NCI-H1105 treated with DMSO at 0.1 percent for 48 hours (cell line): ENCODE measurements around the gene TEX54.
"Not testable (repeated sequence)": the region's sequence is repeated elsewhere in the genome, so short reads cannot be mapped to it uniquely, and the experiment has no call there.

Experiments
- DNase-seq: peaks from one replicate; lab custom pipeline; 2025; lab: John Stamatoyannopoulos, UW

The TEX54 gene

DNA sequence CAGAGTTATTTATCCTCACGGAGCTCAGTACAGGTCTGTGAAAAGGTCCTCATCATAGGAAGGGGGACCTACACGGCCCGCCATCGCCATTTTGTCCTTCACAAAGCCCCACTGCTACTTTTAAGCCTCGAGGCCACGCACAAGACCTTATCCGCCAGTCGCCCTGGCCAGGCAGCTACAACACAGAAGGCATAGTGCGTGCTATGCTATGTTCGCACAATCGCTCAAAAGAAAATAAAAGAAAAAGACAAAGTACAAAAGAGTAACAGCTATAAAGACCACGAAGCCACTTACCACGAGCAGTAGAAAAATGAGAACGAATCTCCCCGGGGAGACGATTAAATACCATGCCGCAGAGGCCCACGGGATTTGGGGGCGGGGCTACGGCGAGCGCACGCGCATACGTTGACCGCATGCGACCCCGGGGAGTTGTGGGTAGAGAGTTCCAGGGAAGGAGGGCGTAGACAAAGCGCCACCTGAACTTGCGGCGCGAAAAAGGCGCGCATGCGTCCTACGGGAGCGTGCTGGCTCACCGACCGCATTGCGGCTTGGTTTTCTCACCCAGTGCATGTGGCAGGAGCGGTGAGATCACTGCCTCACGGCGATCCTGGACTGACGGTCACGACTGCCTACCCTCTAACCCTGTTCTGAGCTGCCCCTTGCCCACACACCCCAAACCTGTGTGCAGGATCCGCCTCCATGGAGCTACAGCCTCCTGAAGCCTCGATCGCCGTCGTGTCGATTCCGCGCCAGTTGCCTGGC lies 23.1 kb upstream of the TEX54 start:
- peak; percentile 98 for DNase-seq

DNA sequence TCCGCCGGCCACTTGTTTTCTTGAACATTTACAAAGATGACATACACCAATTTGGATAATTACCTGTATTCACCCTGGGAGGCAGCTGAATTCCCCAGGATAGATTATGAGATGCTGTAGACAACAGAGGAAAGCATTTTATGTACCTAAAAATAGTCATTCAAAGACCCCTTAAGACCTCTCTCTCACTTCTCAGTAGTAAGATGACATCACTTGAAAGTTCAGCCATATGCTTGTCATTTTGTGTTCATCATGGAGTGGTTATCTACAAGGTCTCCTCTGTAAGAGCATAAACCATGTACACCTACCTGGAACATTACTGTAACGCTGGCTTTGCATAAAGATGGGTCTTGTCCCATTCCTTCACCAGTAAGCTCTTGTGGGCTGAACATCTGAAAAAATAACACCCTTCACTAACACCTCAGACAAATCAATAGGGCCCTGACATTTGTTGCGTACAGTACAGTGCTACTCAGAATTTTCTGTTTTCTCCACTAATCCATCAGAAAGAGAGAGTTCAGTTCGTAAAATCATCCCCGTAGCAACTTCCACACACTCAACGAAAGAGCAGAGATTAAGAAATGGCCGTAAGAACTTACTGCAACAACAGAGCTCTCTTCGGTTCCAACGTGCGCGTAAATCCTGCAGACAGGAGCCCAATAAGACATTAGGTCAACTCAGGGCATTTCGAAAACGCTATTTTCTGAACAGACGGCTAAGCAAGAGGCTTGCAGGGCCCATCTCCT lies 22.4 kb upstream of the TEX54 start:
- peak; percentile 48 for DNase-seq

DNA sequence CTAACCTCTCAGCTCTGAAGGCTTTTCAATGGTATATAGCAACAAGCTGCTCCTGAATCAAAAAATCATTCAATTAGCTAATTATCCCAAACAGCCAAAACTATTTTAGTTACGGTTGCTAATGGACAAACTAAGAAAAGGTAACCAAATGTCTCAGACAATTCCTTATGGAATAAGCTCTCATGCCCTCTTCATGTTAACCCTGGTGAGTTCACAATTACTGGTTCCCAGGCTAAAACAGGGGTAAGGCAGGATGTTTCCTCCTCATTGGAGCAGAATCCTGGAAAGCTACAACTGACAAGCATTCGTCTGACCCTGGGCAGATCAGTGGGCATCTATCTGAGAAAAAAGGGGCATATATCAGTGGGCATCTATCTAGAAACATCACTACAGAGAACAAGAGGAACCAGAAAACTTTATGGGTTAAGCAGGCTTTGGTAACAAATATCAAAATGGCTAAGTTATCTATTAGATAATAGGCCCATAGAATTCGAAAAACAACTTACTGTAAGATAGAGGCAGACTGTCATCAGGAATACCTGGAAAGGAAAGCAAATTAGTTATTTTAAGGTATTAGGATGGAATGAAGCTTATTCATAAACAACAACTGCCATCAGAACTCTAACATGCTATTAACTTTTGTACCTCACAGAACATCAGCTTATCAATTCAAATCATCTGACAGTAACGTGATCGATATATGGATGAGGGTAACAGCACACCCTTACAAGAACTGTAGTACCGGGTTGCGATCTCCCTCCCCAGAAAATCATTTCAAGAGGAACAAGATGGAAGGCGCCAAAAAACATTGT lies 21.6 kb upstream of the TEX54 start:
- DNase-seq, result no peak

DNA sequence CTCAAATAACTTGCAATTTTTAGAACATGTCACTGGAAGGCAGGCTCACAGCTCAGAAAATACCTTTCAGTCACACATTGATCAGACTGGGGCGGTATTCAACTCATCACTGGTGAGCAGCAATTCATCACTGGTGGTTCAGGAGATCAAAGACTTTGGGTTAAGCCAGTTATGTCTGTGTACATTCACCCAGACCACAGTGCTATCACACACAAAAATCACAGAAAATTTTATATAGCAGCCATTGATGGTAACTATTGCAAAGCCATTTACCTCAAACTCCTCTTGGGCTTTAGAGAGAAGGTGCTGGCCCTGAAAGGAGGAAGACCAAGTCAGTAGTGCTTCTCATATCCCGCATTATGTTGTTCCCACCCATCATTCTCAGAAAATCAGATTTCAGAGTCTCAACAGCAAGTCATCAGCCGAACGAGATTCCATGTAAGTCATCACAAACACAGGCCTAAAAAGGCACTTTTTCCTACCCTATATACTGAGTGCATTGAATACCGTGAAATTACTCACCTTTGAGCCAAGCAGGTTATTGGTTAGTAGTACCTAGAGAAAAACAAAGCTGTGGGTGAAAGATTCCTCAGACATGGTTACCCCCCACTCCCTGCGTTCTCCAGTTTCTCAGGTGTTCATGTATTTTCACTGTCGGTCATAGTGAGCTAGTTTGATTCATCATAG lies 20.8 kb upstream of the TEX54 start:
- DNase-seq, result no peak

DNA sequence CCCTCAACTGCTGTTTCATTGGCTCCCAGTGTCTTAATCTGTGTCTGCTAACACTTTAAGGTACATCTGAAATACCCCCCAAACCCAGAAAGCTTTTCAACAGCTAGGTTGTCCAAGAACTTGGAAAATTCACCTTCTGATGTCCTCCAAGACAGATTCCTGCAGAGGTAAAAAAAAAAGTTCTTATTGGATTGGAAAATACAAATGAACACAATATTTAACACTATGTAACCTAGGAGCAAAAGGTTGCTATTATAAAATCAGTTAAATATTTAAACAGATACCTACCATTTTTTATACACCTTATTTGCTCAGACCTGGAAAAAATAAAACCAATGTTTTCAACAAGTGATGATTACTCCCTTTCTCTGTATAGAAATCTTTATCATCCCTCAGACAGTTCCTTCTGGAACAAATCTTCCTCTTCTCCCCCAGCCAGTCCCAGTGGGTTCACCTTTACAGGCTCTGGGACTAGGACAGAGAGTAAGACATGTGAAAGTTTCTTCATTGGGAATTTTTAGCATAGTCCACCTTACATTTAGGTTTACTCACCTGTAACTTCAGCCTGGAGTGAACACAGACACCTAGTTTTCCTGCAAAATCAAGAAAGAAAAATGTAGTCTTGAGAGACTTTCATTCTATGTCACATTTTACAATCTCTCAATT lies 20.0 kb upstream of the TEX54 start:
- no peak for DNase-seq

DNA sequence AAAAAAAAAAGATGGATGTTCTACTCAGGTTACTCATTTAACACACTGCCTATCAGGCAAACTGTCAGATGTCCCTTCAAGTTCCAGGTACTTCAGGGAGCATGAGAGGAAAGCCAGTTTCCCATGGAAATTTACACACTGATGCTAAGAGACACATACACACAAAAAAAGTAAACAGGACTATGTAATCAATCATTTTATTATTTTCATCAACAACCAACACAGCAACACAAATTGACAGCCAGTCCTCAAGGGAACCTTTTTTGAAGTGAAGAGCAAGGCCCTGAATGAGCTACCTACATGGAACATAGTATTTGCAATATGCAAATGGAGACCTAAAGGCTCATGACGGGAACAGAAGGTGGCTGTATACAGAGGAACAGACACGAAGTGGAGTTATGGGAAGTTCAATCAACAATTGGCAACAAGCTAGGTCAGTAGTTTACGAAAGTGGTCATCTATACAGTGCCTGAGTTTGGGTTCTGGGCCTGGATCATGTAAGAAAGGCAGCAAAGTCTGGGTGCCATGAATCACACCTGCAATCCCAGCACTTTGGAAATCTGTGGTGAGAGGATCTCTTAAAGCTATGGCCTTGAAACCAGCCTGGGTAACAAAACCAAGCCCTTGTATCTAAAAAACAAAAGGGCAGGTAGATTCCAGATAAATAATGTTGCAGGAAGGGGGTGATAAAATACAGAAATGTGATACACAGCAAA lies 19.3 kb upstream of the TEX54 start:
- no peak for DNase-seq

DNA sequence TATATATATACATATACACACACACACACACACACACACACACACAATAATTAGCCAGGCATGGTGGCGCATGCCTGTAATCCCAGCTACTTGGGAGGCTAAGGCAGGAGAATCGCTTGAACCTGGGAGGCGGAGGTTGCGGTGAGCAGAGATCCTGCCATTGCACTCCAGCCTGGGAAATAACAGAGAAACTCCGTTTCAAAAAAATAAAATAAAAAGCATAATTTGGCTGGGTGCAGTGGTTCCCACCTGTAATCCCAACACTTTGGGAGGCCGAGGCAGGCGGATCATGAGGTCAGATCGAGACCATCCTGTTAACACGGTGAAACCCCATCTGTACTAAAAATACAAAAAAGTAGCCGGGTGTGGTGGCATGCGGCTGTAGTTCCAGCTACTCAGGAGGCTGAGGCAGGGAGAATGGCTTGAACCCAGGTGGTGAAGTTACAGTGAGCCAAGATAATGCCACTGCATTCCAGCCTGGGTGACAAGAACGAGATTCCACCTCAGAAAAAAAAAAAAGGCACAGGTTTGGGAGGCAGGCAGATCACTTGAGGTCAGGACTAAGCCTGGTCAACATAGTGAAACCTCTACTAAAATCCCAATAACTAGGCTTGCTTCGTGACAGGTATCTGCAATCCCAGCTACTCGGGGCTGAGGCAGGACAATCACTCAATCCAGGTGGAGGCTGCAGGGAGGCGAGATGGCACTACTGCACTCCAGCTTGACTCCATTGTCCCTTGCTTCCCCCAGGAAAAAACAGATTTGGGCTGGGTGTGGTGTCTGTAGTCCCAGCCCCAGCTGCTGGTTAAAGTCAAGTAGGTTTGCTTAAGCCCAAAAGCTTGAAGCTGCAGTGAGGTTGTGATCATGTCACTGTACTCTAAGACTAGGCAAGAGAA lies 18.5 kb upstream of the TEX54 start:
- DNase-seq, result peak; percentile 23

DNA sequence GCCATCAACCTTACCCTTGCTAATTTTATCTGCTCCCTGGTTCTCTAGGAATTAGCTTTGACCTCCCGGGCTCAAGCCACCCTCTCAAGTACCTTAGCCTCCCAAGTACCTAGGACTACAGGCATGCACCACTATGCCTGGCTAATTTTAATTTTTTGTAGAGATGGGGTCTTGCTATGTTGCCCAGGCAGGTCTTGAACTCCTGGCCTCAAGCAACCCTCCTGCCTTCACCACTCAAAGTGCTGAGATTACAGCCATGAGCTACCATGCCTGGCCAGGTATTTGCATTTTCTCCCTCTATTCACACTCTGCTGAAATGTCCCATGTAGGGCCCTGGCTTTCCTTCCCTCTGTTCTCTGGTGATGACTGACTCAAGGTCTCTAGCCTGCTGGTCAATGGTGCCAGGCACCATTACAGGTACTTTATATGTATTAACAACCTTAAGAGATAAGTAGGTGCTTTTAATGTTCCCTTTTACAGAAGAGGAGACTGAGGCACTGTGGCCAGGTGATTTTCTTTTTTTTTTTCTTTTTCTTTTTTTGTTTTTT lies 15.2 kb upstream of the TEX54 start:
- no peak for DNase-seq

DNA sequence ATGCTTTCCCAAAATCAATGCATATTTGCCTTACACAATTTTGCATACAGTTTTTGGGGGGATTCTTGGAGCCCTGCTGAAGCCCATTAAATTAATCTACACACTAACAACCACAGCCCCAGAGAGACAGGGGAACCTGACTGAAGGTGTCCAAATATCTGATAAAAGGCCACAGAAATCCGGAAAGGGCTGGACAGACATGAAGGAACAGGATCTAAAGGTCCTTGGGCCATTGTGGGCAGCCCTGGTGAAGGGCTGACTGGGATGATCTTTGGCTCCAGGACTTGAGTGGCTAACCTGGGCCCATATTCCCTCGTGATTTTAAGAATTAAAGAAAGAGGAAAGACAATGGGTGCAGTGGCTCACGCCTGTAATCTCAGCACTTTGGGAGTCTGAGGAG lies 13.5 kb upstream of the TEX54 start:
- no peak for DNase-seq

DNA sequence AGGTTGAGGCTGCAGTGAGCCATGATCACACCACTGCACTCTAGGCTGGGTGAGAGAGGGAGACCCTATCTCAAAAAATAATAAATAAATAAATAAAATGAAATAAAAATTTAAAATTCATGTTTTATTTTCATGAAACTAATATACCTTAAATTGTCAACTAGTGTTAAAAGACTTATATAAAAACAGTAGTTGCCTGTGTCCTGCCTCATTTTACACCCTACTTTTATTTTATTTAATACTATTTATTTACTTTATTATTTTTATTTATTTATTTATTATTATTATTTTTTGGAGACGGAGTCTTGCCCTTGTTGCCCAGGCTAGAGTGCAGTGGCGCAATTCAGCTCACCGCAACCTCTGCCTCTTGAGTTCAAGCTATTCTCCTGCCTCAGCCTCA lies 11.5 kb upstream of the TEX54 start:
- no peak for DNase-seq

DNA sequence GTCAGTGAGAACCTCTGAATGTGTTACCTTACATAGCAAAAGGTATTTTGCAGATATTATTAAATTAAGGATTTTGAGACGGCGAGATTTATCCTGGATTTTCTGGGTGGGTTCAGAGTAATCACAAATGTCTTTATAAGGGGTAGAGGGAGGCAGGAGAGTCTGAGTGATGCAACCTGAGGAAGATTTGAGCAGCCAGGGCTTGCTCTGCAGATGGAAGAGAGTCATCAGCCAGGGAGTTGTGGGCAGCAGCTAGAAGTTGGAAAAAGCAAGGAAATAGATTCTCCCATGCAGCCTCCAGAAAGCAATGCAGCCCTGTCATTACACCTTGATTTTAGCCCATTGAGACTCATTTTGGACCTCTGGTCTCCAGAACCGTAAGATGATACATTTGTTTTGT lies 10.8 kb upstream of the TEX54 start:
- no peak for DNase-seq

DNA sequence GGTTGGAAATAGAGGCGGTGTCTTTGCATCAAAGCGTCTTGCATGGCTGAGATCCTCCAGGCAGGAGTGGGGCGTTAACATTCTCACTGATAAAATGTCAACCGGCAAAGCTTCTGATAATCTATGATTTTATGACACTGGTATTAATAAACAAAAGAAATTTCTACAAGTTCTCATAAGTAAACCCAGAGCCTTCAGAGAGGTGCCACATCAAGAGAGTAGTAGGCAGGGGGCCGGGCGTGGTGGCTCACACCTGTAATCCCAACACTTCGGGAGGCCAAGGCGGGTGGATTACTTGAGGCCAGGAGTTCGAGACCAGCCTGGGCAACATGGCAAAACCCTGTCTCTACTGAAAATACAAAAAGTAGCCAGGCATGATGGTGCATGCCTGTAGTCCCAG lies 10.2 kb upstream of the TEX54 start:
- not testable (repeated sequence) for DNase-seq

DNA sequence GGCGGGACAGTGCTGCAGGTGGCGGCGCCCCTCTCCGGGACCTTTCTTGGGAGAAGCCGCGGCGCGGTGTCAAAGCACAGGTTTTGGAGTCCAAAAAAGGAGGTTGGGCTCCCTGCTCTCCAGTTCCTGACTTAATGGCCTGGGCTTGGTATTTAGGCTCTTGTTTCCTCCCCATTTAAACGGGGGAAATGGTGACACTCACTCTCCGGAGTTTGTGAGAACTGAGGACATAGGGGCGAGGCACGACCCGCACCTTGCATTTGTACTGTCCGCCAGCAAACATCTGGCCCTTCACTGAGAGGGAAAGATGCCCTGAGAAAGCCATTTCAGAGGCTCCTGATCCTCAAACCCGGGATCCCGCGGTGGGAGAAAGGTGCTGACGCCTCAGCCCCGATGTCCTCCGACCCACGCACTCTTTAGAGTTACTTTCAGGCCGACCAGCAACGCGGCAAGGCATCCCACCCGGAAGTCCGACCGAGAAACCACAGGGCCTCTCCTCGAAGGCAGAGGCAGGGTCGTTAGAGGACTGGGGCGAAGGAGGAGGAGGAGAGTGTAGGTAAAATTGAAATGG lies 9.6 kb upstream of the TEX54 start:
- no peak for DNase-seq

DNA sequence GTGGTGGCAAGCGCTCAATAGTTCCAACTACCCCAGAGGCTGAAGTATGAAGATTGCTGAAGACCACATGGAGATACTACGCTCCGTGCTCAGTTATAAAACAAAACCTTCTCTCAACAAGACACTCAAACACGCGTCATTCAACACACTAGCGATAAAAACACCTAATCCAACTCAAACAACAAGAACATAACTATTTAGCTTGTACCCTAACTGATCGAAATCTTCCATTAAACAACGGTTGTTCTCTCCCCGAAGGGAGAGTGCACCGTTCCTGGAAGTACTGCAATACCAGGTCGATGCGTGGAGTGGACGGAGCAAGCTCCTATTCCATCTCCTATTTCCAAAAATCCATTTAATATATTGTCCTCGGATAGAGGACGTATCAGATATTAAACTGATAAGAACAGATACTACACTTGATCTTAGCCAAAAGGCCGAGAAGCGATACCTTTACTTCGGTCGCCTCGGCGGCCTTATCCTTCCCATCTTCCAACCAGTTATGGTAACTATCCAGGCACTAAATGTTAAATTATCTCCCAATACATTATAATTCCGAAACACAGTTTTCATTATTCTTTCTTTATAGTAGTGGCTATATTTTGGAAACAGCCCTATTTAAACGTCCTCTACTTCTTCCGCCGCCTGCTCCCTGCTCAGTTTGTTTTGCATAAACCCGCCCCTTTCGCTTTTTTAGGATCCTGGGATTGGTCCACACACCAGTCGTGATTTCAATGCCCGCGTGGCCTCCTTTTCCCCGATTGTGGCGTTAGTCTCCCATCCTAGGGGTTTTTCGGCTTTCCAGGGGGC lies 8.9 kb upstream of the TEX54 start:
- DNase-seq, result peak; percentile 99

DNA sequence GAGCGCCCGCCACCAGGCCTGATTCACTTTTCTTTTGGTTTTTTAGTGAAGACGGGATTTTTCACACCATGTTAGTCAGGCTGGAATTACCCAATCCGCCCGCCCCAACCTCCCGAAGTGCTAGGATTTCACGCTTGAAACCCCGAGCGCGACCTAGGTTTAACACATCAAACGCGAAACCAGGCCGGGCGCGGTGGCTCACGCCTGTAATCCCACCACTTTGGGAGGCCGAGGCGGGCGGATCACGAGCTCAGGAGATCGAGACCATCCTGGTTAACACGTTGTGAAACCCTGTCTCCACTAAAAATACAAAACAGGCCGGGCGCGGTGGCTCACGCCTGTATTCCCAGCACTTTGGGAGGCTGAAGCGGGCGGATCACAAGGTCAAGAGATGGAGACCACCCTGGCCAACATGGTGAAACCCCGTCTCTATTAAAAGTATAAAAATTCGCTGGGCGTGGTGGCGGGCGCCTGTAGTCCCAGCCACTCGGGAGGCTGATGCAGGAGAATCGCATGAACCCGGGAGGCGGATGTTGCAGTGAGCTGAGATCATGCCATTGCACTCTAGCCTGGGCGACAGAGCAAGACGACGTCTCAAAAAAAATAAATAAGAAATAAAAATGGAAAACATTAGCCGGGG lies 8.2 kb upstream of the TEX54 start:
- DNase-seq, result peak; percentile 61

DNA sequence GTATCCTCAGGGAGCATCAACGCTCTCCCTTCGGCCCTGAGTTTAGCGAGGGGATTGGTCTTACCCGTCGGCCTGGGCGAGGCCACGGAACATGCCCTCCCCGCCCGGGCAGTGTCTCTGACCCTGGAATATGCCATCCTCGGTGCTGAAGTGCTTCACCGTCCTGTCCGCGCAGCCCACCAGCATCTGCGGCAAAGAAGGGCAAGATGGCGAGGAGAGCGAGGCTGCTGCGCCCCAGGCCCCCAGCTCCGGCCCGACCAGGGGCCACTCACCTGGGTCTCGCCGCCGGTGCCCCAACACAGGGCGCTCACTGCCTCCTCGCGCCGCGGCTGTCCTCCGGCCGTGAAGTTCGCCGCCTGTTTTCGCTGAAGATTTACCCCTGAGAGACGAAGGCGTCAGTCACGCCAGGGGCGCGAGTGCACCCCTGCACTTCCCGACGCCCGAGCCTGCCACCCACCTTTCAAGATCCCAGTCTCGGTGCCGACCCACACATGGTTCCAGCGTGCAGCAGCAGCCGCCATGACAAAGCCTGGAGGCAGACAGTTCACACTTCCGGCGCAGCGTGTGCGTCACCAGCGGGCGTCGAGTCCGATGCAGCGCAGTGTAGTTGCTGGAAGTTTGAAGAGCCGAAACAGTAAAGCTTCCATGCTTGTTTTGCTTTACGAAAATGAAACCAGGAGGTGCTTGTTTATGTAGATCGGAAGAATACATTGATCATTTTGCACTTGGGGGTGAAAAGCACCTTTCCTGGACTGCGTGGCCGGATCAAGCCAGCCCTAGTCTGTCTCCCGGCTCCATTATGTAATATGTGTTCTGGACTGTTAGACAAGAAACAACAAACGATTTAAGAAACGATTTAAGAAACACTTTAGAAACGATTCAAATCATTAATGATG lies 6.7 kb upstream of the TEX54 start, which contains the start of gene WDR74:
Gene WDR74, minus strand, starts transcription at position 541 of the 896 bp plus-strand sequence. Its CDS starts 20 bp downstream, at position 521.
- DNase-seq, result peak; percentile 87

DNA sequence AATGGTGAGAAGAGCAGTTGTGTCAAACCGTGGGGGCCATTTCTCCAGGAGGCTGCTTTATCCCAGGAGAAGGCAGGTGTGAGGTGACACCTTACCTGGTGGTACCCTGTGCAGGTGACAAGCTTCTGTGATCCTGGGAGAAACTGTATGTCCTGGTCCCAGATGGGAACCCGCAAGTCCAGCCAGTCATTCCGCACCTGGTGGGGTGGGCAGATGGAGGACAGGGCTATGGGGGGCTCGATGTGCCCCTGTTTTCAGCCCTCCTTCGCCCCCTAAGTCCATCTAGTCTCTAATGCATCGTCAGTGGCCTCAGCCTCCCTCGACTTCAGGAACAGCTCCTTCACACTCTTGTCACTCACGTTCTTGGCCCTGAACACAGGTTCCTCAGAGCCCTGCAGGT lies 2.7 kb upstream of the TEX54 start:
- DNase-seq, result no peak
